ENCODE measurements around the gene WIZ.
"Not testable (repeated sequence)": the region's sequence is repeated elsewhere in the genome, so short reads cannot be mapped to it uniquely, and the experiment has no call there.

Gene WIZ

GRCh38 chr19:15449620-15450527, at the start of gene WIZ:
Gene WIZ, minus strand, starts transcription at chr19:15449956. Its CDS starts 1,649 bp downstream, at chr19:15448307.
- peak; percentile 77 for DNase-seq

- no peak for DNase-seq
Measured at GRCh38 chr19:15498910-15499309, 49.2 kb upstream of the WIZ start.

- no peak for DNase-seq
Measured at GRCh38 chr19:15498156-15498858, 48.6 kb upstream of the WIZ start.

GRCh38 chr19:15495151-15495550, 45.4 kb upstream of the WIZ start:
- DNase-seq, result no peak

- DNase-seq, result no peak
Measured at GRCh38 chr19:15488489-15489226, 38.9 kb upstream of the WIZ start.

GRCh38 chr19:15487038-15487437, 37.3 kb upstream of the WIZ start:
- no peak for DNase-seq

- DNase-seq, result not testable (repeated sequence)
Measured at GRCh38 chr19:15485768-15486167, 36.0 kb upstream of the WIZ start.

- DNase-seq, result not testable (repeated sequence)
Measured at GRCh38 chr19:15480996-15481395, 31.2 kb upstream of the WIZ start.

GRCh38 chr19:15479391-15480345, 29.9 kb upstream of the WIZ start, which contains the start of gene PGLYRP2:
Gene PGLYRP2, minus strand, starts transcription at chr19:15479501. Its CDS starts 130 bp downstream, at chr19:15479371.
- DNase-seq, result no peak

- DNase-seq, result no peak
Measured at GRCh38 chr19:15476325-15476724, 26.6 kb upstream of the WIZ start.

GRCh38 chr19:15475611-15476010, 25.9 kb upstream of the WIZ start:
- no peak for DNase-seq

- no peak for DNase-seq
Measured at GRCh38 chr19:15475169-15475568, 25.4 kb upstream of the WIZ start.

- not testable (repeated sequence) for DNase-seq
Measured at GRCh38 chr19:15473821-15474220, 24.1 kb upstream of the WIZ start.

- DNase-seq, result no peak
Measured at GRCh38 chr19:15471639-15472101, 21.9 kb upstream of the WIZ start.

GRCh38 chr19:15469513-15470297, 19.9 kb upstream of the WIZ start:
- no peak for DNase-seq

- DNase-seq, result no peak
Measured at GRCh38 chr19:15468675-15469512, 19.1 kb upstream of the WIZ start.

GRCh38 chr19:15467734-15468214, 18.0 kb upstream of the WIZ start:
- DNase-seq, result no peak

- DNase-seq, result peak; percentile 94
Measured at GRCh38 chr19:15466851-15467733, 17.3 kb upstream of the WIZ start.

Measured in activated CD4-positive, alpha-beta T cell treated with anti-CD3 and anti-CD28 coated beads, Interleukin-2, amount 50 U/mL, for 16 hours (primary cell).